ENCODE measurements around the gene GNAI3.

Gene GNAI3

GRCh38 chr1:109632671-109633346, 84.4 kb downstream of the GNAI3 start:
- no peak overlapping the region for H3K4me3 ChIP-seq (ENCODE audit: low read depth, low read length)
- TF ChIP-seq CTCF (IDR thresholded peaks at IDR 0.05; ENCODE audit: borderline replicate concordance, insufficient read depth, low read depth, low read length): no peak

- TF ChIP-seq CTCF (IDR thresholded peaks at IDR 0.05; ENCODE audit: borderline replicate concordance, insufficient read depth, low read depth, low read length): no peak
- no peak overlapping the region for H3K4me3 ChIP-seq (ENCODE audit: low read depth, low read length)
Observed at GRCh38 chr1:109634292-109634691, 85.9 kb downstream of the GNAI3 start.

- H3K4me3 ChIP-seq (ENCODE audit: low read depth, low read length): no peak overlapping the region
- no peak for TF ChIP-seq CTCF (IDR thresholded peaks at IDR 0.05; ENCODE audit: borderline replicate concordance, insufficient read depth, low read depth, low read length)
Observed at GRCh38 chr1:109634771-109635750, 86.6 kb downstream of the GNAI3 start.

GRCh38 chr1:109635862-109636200, 87.4 kb downstream of the GNAI3 start:
- no peak overlapping the region for H3K4me3 ChIP-seq (ENCODE audit: low read depth, low read length)
- TF ChIP-seq CTCF (IDR thresholded peaks at IDR 0.05; ENCODE audit: borderline replicate concordance, insufficient read depth, low read depth, low read length): no peak

- no peak overlapping the region for H3K4me3 ChIP-seq (ENCODE audit: low read depth, low read length)
- TF ChIP-seq CTCF (IDR thresholded peaks at IDR 0.05; ENCODE audit: borderline replicate concordance, insufficient read depth, low read depth, low read length): no peak
Observed at GRCh38 chr1:109636201-109636952, 88.0 kb downstream of the GNAI3 start.

GRCh38 chr1:109637446-109637845, 89.0 kb downstream of the GNAI3 start:
- no peak for TF ChIP-seq CTCF (IDR thresholded peaks at IDR 0.05; ENCODE audit: borderline replicate concordance, insufficient read depth, low read depth, low read length)
- no peak overlapping the region for H3K4me3 ChIP-seq (ENCODE audit: low read depth, low read length)

Data from GM12875 (cell line).